Stimulated activated effector memory CD8-positive, alpha-beta T cell treated with anti-CD3 and anti-CD28 coated beads, Interleukin-12 subunit alpha, Interleukin-12 subunit beta, amount 100 ng/mL, for 72 hours (primary cell): ENCODE results near the gene ENO4.

ENCODE experiments used
- ATAC-seq: fragments of 150-1000 bp; cut with Tn5 transposase; 2 replicates; pipeline ENCODE4 v1.10.0; 2021
- DNase-seq, 2 donors: peaks; one replicate each; pipeline ENCODE4 v3.0.0; 2021 to 2022; ENCODE audit warnings: low spot score in 2 of 2
- H3K27ac Mint-ChIP-seq: one replicate; pipeline ENCODE4 v1.8.0; 2022; ENCODE audit warnings: mild to moderate bottlenecking, mixed read lengths
- H3K36me3 Mint-ChIP-seq: one replicate; pipeline ENCODE4 v1.8.0; 2022; ENCODE audit warnings: mild to moderate bottlenecking, mixed read lengths
- H3K4me1 Mint-ChIP-seq: one replicate; pipeline ENCODE4 v1.8.0; 2022; ENCODE audit warnings: mixed read lengths
- H3K4me3 Mint-ChIP-seq: one replicate; pipeline ENCODE4 v1.8.0; 2022; ENCODE audit warnings: mild to moderate bottlenecking, mixed read lengths
- H3K9me3 Mint-ChIP-seq: one replicate; pipeline ENCODE4 v1.8.0; 2022; ENCODE audit warnings: mixed read lengths

Gene ENO4

DNA sequence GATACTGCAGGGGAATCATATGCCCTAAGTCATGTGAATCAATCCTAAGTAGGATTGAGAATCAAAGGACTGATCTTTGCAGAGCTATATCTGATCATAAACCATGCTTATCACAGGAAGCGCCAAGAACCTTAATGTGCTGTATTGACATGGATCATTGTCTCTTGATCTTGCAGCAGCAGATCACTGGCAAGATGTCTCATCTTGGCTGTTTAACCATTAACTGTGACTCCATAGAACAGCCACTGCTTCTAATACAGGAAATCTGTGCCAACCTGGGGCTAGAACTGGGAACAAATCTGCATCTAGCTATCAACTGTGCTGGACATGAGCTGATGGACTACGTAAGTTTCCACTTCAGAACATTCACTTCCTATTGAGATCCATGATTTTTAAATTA, 21.6 kb downstream of the ENO4 start:
- DNase-seq (no peak), ATAC-seq (no peak)
- Mint-ChIP-seq H3K36me3 (no peaks in the 10 kb centered on the region), H3K4me1 (no peaks in the 10 kb centered on the region), H3K27ac (no peak overlapping the region), H3K9me3 (peaks cover 3% of the 10 kb centered on the region), H3K4me3 (no peak overlapping the region)

DNA sequence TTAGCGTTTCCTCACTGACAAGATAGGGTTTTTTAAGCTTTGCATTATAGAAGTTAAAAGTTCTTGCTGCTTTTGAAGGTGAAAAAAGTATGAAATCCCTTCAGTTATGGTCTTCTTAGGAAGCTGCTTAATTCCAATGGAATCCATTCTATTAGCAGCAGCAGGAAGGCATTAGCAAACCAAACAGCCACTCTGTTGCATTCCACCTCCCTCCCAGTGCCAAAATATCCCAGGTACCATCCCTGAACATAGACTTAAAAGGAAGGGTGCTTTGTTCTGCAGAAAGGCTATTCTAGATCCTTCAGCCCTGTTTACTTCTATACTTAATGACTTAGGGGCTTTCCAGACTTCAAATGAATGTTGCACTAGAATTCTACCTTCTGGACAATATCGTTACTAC, 23.8 kb downstream of the ENO4 start:
- DNase-seq (no peak), ATAC-seq (no peak)
- Mint-ChIP-seq H3K4me1 (no peaks in the 10 kb centered on the region), H3K9me3 (peaks cover 3% of the 10 kb centered on the region), H3K4me3 (no peak overlapping the region), H3K27ac (no peak overlapping the region), H3K36me3 (no peaks in the 10 kb centered on the region)

DNA sequence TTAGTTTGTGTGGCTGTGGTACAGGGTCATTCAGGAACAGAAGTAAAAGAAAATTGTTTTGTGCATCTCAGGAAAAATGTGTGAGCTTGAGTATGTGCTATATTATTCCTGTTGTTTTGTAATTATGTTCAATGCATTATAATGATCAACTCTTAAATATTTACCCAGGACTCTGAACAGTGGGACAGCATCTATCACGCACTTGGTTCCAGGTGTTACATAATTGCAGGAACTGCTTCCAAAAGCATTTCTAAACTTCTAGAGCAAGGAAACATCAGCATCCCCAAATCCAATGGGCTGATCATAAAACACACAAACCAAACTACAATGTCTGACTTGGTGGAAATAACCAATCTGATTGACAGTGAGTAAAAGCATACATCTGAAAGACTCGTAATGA, 26.6 kb downstream of the ENO4 start:
- DNase-seq: no peak
- no peaks in the 10 kb centered on the region for H3K4me1 Mint-ChIP-seq
- no peak overlapping the region for H3K27ac Mint-ChIP-seq

DNA sequence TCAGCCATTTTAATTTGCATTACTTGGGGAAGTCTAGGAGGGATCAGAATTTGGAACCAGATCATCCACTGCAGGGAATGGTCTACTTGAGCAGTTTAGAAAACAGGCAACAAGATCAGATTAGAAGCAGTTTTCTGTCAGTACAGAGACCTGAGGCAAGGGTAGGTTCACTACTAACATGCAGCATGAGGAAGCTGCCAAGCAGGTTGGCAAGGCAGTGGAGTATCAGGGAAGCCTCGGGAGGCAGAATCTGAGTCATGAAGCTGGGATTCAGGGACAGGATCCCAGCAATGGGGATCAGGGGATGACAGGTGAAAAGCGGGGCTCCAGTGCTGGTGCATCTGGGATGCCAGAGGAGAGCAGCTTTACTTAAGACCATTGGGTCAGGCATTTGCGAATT, 28.1 kb downstream of the ENO4 start:
- Mint-ChIP-seq H3K27ac (no peak overlapping the region), H3K9me3 (peaks cover 2% of the 10 kb centered on the region), H3K4me3 (no peak overlapping the region), H3K4me1 (no peaks in the 10 kb centered on the region), H3K36me3 (no peaks in the 10 kb centered on the region)
- DNase-seq (no peak), ATAC-seq (no peak)

More for the DNA sequence above, 26.6 kb downstream of the ENO4 start:
- no peak overlapping the region for H3K4me3 Mint-ChIP-seq
- ATAC-seq: no peak
- no peaks in the 10 kb centered on the region for H3K36me3 Mint-ChIP-seq
- peaks cover 3% of the 10 kb centered on the region for H3K9me3 Mint-ChIP-seq

DNA sequence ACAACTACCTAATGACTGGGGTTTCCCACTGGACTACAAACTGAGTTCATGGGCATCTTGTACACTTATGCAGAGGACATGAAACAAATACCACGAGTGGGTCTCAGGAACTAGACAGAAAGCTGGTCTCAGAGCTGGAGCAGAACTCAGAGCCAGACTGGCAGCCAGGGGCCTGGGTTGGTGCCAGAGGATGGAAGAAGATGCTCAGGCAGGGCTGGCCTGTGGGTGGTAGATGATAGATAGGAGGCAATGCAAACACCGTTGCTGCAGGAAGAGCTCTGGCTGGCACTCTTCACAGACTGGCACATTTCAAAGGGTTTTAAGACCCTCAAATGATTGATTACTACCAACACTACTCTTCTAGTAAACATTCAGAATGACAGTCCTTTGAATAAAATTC, 28.8 kb downstream of the ENO4 start:
- H3K36me3 Mint-ChIP-seq: no peaks in the 10 kb centered on the region
- no peak overlapping the region for H3K4me3 Mint-ChIP-seq
- no peaks in the 10 kb centered on the region for H3K9me3 Mint-ChIP-seq
- H3K4me1 Mint-ChIP-seq: no peaks in the 10 kb centered on the region
- no peak overlapping the region for H3K27ac Mint-ChIP-seq
- no peak for DNase-seq
- ATAC-seq: no peak

DNA sequence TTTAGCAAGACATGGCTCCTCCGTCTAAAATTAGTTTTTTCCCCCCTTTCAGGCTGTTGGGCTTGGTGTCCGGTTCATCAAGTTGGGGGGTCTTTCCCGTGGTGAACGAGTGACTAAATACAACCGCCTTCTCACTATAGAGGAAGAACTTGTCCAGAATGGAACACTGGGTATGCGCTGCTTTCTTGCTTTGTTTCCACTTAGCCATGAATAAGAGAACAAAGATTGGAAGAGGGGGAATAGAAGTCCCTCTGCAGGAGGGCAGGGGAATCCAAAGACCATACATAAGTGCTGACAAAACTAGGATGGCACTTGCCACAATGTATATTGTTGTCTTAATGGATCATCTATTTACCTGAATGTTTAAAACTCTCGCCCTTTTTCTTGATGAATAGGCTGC, 30.5 kb downstream of the ENO4 start:
- no peaks in the 10 kb centered on the region for H3K9me3 Mint-ChIP-seq

DNA sequence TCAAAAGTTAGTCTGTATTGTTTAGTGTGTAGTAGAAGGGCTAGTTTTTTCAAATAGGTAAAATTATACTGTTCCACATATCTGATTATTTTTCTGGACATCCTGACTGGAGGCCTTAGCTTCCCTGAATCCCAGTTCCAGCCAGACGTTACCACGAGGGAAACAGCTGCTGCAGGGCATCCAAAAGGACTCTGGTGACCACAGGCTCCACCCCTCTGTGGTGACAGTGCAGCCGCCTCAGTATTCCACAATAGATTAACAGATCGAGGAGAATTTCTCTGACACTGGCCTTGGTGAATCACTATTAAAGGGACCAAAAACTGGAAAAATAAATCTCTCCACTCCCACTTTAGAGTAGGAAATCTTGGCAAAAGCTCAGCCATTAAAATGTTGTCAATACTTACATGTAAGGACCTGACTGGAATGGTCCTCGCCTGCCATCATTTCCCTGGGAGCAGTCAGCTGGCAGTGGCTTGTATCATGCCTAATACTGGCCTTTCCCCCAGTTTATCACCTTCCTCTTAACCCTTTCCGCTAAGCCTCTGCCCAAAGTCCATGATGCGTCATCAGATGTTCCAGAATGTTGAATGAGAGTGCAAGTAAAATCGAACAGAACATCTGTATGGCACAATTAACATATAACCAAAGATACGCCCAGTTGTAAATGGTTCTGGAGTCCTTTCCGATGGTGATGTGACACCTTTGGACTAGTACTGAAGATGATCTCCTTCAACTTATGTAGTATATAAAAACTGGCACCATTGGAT, 31.6 kb downstream of the ENO4 start:
- Mint-ChIP-seq H3K9me3 (no peaks in the 10 kb centered on the region), H3K27ac (no peak overlapping the region), H3K4me3 (no peak overlapping the region), H3K36me3 (no peaks in the 10 kb centered on the region), H3K4me1 (no peaks in the 10 kb centered on the region)
- DNase-seq: no peak
- ATAC-seq: no peak

More for the DNA sequence above, 30.5 kb downstream of the ENO4 start:
- Mint-ChIP-seq H3K36me3 (no peaks in the 10 kb centered on the region), H3K27ac (no peak overlapping the region), H3K4me1 (no peaks in the 10 kb centered on the region), H3K4me3 (no peak overlapping the region)
- ATAC-seq (no peak), DNase-seq (no peak)

DNA sequence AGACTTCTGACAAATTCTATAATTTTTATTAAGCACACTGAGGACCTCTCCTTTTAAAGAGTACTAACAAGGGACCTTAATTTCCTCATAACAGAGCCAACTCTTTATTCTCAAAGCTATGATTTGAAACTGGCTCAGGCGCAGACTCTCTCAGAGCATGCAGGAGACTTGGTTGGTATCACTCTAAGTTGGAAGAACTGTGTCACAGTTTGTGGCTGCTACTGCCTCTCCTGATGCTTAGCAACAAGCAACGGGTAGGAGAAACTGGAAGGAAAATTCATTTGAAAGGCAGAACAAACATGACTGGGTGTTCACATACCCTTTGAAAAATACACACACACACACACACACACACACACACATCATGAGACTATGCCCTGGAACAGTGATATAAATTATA, 33.3 kb downstream of the ENO4 start:
- no peaks in the 10 kb centered on the region for H3K36me3 Mint-ChIP-seq
- H3K9me3 Mint-ChIP-seq: no peaks in the 10 kb centered on the region
- no peak overlapping the region for H3K4me3 Mint-ChIP-seq
- DNase-seq (no peak), ATAC-seq (no peak)
- H3K27ac Mint-ChIP-seq: no peak overlapping the region
- H3K4me1 Mint-ChIP-seq: no peaks in the 10 kb centered on the region

DNA sequence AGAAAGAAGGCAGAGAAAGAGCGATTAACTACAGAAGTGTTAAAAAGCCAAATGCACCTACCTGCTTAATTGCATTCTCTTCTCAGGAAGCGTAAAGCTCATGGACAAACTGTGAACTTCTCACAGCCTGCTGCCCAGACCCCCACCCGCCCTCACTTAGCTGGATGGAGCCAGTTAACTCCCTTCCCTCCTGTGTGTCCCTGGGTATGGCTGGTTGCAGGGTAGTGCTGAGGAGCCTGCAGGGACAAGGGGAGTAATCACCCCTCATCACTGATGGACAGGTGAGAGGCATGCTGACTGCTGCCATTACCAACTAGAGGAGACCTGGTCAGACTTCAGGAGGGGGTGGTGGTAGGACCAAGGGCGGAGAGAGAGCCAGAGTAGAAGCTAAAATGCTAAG, 37.5 kb downstream of the ENO4 start:
- ATAC-seq: no peak
- Mint-ChIP-seq H3K27ac (no peak overlapping the region), H3K4me3 (no peak overlapping the region), H3K36me3 (no peaks in the 10 kb centered on the region), H3K4me1 (no peaks in the 10 kb centered on the region), H3K9me3 (no peaks in the 10 kb centered on the region)
- DNase-seq: no peak

DNA sequence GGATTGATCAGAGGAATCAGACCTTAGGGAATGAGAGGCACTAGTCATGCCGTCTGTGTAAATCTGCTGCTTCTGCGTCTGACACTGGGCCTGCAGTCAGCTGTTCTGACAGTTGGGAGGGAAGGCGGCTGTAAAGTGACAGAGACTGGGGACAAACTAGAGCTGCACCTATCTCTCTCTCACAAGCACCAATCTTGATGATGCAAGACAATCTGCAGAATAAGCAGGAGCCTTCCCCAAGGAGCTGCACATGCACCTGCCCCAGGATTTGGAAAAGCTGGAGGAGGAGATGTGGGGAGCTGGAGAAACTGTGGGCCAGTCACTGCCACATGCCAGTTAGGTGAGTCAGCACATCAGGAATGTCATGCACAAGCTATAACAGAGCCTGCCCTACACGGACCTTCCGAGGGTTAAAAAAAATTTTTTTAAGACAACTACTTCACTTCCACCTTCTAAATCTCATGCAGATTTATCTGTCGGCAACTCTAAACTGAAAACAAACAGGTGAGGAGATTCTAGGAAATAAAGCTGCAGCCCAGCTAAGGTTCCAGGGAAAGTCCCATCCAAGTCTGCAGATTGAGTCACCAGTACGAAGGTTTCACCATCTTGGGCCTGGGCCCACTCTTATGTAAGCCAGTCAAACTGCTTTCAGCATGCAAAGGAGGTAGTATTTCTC, 39.2 kb downstream of the ENO4 start:
- no peak for ATAC-seq
- no peaks in the 10 kb centered on the region for H3K9me3 Mint-ChIP-seq
- no peaks in the 10 kb centered on the region for H3K36me3 Mint-ChIP-seq
- no peak for DNase-seq
- no peaks in the 10 kb centered on the region for H3K4me1 Mint-ChIP-seq
- no peak overlapping the region for H3K27ac Mint-ChIP-seq
- no peak overlapping the region for H3K4me3 Mint-ChIP-seq

DNA sequence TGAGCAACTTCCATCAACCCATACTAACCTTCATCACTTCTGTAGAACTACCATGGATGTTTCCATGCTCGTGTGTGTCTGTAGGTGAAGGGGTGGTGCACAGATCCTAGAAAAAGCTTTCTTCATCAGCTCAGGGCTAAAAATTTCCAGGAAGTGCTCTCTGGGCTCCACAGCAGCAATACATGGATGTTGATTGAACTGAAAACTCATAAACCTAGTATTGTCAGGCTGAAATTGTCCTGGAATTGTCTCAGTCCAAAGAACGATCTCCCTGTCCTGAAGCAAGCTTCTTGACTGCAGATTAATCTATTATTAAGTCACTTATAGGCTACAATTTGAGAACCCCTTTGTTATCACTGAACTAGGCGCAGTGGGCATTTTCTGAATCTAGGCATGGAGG, 39.8 kb downstream of the ENO4 start:
- no peak overlapping the region for H3K27ac Mint-ChIP-seq
- DNase-seq: no peak
- no peaks in the 10 kb centered on the region for H3K4me1 Mint-ChIP-seq
- no peaks in the 10 kb centered on the region for H3K9me3 Mint-ChIP-seq
- no peak for ATAC-seq
- H3K36me3 Mint-ChIP-seq: no peaks in the 10 kb centered on the region
- H3K4me3 Mint-ChIP-seq: no peak overlapping the region

DNA sequence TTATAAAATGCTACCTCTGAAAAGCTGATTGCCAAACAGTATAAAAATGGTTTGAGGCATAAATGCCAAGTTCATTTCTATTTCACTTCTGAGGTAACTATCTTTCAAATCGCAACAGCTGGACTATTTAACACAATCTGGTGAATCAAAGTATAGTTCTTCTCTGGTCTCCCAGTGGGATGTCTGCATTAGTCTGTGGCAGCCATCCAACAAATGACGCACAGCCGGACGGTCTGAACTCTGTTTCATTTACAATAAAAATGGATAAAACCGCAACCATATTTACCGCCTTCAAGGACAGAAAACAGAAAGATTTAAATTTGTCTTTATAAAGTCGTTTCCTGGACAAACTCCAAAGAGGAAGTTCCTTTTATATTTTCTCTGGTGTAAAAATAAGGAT, 41.9 kb downstream of the ENO4 start:
- ATAC-seq (no peak), DNase-seq (no peak)

DNA sequence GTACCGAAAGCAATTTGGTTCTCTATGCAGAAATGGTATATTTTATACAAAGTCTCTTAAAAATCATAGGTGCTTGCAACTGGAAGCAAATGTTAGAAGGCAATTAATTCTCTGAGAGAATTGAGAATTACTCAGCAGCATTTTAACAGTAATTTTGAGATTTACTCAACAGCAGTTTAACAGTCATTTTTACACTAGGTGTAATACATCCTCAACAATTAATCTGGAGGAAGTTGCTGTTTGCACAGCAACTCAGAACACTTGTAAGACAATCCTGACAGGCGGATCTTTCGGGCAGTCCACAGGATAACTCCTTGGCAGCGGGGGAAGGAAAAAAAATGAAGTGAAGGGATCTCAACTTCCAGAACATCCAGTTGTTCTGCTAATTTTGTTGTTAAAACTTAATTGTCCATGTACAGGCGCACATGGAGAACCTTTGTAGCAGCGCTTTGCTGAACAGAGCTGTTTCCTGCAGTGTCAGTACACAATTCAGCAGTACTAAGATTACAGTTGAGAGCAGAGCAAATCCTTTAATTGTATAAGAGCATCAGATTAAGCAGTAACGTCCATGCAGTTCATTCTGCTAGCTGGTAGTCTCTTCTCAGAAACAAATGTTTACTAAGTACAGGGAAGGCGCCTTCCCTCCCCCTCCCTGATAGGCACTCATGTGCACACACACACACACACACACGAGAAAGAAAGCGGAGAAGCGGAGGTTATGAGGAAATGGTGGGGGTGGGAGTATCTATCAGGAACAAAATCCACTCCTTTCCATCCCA, 43.8 kb downstream of the ENO4 start:
- ATAC-seq: no peak
- no peak overlapping the region for H3K27ac Mint-ChIP-seq
- H3K4me1 Mint-ChIP-seq: no peaks in the 10 kb centered on the region
- no peaks in the 10 kb centered on the region for H3K9me3 Mint-ChIP-seq
- H3K36me3 Mint-ChIP-seq: no peaks in the 10 kb centered on the region
- DNase-seq: no peak
- no peak overlapping the region for H3K4me3 Mint-ChIP-seq

More for the DNA sequence above, 41.9 kb downstream of the ENO4 start:
- H3K9me3 Mint-ChIP-seq: no peaks in the 10 kb centered on the region
- H3K36me3 Mint-ChIP-seq: no peaks in the 10 kb centered on the region
- no peaks in the 10 kb centered on the region for H3K4me1 Mint-ChIP-seq
- no peak overlapping the region for H3K27ac Mint-ChIP-seq
- no peak overlapping the region for H3K4me3 Mint-ChIP-seq

DNA sequence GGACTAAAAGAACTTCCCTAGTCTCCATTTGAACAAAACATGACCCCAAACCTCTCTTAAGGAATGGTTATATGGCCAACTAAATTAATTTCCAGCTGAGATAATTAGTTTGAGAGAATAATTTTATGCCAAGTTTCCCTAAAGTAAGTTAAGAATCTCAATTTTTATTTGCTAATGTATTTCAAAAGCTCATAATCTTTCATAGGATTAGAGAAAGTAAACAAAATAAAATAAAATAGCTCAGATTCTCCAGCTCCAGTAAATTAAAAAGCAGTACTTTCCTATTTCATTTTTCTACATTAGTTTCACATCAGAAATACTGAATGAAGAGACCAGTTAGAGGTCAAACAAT, 44.4 kb downstream of the ENO4 start:
- DNase-seq (no peak), ATAC-seq (no peak)
- Mint-ChIP-seq H3K27ac (no peak overlapping the region), H3K4me1 (no peaks in the 10 kb centered on the region), H3K9me3 (no peaks in the 10 kb centered on the region), H3K36me3 (no peaks in the 10 kb centered on the region), H3K4me3 (no peak overlapping the region)

DNA sequence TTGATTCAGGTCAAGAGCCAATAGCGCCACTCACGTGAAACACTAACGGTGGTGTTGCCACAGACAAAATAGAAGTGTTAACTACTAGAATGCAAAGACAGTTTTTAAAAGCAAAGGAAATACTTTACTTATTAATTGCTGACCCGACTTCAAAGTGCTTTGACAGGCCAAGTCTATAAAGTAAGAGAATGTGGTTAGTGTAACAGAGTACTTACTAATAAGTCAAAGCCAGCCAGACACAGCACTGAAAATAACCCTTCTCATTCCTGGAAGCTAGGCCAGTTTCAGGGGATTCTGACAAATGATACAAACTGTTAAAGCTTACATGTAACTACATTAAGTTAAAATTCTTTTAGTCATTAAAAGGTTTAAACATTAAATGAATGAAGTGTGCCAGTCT, 50.3 kb downstream of the ENO4 start:
- Mint-ChIP-seq H3K36me3 (no peaks in the 10 kb centered on the region), H3K27ac (no peak overlapping the region), H3K4me3 (no peak overlapping the region), H3K9me3 (no peaks in the 10 kb centered on the region), H3K4me1 (no peaks in the 10 kb centered on the region)
- DNase-seq (no peak), ATAC-seq (no peak)

DNA sequence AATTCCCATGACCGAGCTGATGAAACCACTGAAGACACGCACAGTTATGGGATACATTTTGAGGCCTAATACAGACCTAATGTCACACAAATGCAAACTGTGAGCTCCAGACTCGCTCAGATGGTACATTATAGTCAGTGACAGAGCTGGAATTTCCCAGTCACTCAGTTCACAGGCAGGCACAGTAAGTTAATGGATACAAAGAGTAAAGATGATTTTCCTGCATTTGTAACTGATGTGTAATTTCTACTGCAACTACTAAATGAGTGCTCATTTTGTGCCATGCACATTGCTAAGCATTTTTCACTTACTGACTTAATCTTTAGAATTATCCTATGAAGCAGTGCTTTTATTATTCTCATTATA, 56.5 kb downstream of the ENO4 start:
- no peak overlapping the region for H3K27ac Mint-ChIP-seq

More for the DNA sequence above, 56.5 kb downstream of the ENO4 start:
- ATAC-seq: no peak
- H3K4me3 Mint-ChIP-seq: no peak overlapping the region
- DNase-seq: no peak
- H3K9me3 Mint-ChIP-seq: no peaks in the 10 kb centered on the region
- no peaks in the 10 kb centered on the region for H3K4me1 Mint-ChIP-seq
- H3K36me3 Mint-ChIP-seq: no peaks in the 10 kb centered on the region
